GM23248 (cell line): ENCODE data around the gene HEXA.

ENCODE experiments used
- EZH2 ChIP-seq: fragments of 200-600 bp; sonication (generic); IDR thresholded peaks from 2 replicates; pipeline ENCODE4 v1.6.1; 2018; ENCODE audit warnings: antibody characterized with exemption, mild to moderate bottlenecking; ENCODE audit not compliant: insufficient read depth, poor library complexity, severe bottlenecking
- EZH2phosphoT487 ChIP-seq: fragments of 200-600 bp; sonication (generic); IDR thresholded peaks from 2 replicates; pipeline ENCODE4 v1.6.1; 2018; ENCODE audit warnings: antibody characterized with exemption, moderate library complexity, mild to moderate bottlenecking, low read depth; ENCODE audit not compliant: insufficient read depth

GRCh38 chr15:72398648-72399047 is 22.8 kb upstream of the HEXA start:
- TF ChIP-seq EZH2 (no peak), EZH2phosphoT487 (no peak)
